CD4-positive, alpha-beta T cell treated with Interleukin-2 at 100 ng/mL for 4 hours (primary cell): ENCODE results near the gene PROZ.
"Not testable (repeated sequence)": the region's sequence is repeated elsewhere in the genome, so short reads cannot be mapped to it uniquely, and the experiment has no call there.

Experiments used
- DNase-seq: peaks from one replicate; pipeline ENCODE4 v3.0.0-alpha.2; 2020; ENCODE audit warnings: low spot score

The PROZ gene

GRCh38 chr13:113157929-113158747, at the start of gene PROZ:
PROZ (plus strand) TSS chr13:113158648; CDS start chr13:113158661, 13 bp downstream.
- DNase-seq = no peak

- no peak for DNase-seq
These were observed 49.0 kb upstream of the PROZ start for GRCh38 chr13:113109151-113110047.

GRCh38 chr13:113110048-113110851, 48.2 kb upstream of the PROZ start:
- peak; percentile 6 for DNase-seq

GRCh38 chr13:113110852-113111315, 47.6 kb upstream of the PROZ start:
- no peak for DNase-seq

- not testable (repeated sequence) for DNase-seq
These were observed 46.6 kb upstream of the PROZ start for GRCh38 chr13:113111821-113112220.

GRCh38 chr13:113112475-113112874, 46.0 kb upstream of the PROZ start:
- DNase-seq = not testable (repeated sequence)

- no peak for DNase-seq
These were observed 45.3 kb upstream of the PROZ start for GRCh38 chr13:113112893-113113845.

- no peak for DNase-seq
These were observed 44.6 kb upstream of the PROZ start for GRCh38 chr13:113113846-113114271.

- no peak for DNase-seq
These were observed 43.7 kb upstream of the PROZ start for GRCh38 chr13:113114511-113115362.

GRCh38 chr13:113115363-113116205, 42.9 kb upstream of the PROZ start:
- no peak for DNase-seq

- DNase-seq = no peak
These were observed 42.1 kb upstream of the PROZ start for GRCh38 chr13:113116206-113116800.

GRCh38 chr13:113116871-113117271, 41.6 kb upstream of the PROZ start:
- no peak for DNase-seq

GRCh38 chr13:113117335-113117872, 41.0 kb upstream of the PROZ start:
- DNase-seq = no peak

- DNase-seq = no peak
These were observed 40.6 kb upstream of the PROZ start for GRCh38 chr13:113117911-113118260.

GRCh38 chr13:113118261-113119021, 40.0 kb upstream of the PROZ start:
- no peak for DNase-seq

GRCh38 chr13:113119166-113119821, 39.2 kb upstream of the PROZ start:
- DNase-seq = no peak

GRCh38 chr13:113119822-113120189, 38.6 kb upstream of the PROZ start:
- no peak for DNase-seq
